MM.1S (cell line): ENCODE measurements around the gene KRT74.

Experiments
- EZH2 ChIP-seq: fragments of 300-600 bp; sonication (generic); optimal IDR thresholded peaks from 2 replicates; pipeline ENCODE3; 2017; ENCODE audit warnings: low read depth, mild to moderate bottlenecking, antibody characterized with exemption, low read length, mixed read lengths
- EZH2phosphoT487 ChIP-seq: fragments of 300-600 bp; sonication (generic); IDR thresholded peaks from 2 replicates; pipeline ENCODE4 v1.6.1; 2018; ENCODE audit warnings: antibody characterized with exemption, low read length
- TF ChIP-seq, protein P1 (sequence below): fragments of 300-600 bp; sonication (generic); IDR thresholded peaks from 2 replicates; pipeline ENCODE4 v1.5.1; 2016; ENCODE audit warnings: antibody characterized with exemption, low read length, mixed read lengths

DNA sequence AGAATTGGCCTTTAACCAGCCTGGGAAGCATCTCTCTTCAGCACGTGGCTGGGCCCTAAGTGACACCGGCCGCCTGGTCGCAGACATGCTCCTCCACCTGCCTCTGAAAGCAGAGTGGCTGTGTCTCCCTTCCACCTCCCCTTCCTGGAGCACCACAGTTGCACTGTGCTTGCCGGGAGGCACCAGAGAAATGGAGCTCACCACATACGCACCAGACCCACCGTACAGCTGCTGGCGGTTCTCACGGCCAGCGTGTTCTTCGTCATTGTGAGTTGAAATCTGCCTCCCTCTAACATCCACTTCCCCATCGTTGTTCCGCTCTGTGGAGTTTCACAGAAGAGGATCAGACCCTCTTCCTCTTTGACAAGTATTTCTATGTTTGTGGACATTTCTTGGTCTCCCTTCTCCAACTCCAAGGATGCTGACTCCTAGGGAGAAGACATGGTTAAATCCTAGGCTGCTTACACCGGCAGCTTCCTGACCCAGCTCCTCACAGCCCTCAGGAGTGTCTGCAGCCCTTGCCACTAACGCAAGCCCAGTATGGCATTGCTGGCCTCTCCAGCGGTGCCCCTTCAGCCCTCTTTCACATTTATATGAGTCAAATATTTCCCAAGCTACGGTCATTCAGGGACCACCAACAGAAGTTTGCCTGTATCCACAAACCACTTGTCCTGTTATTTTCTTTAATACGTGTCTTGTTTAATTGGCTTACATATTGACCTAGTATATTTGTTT, 41.9 kb downstream of the KRT74 start:
- TF ChIP-seq, protein P1, sequence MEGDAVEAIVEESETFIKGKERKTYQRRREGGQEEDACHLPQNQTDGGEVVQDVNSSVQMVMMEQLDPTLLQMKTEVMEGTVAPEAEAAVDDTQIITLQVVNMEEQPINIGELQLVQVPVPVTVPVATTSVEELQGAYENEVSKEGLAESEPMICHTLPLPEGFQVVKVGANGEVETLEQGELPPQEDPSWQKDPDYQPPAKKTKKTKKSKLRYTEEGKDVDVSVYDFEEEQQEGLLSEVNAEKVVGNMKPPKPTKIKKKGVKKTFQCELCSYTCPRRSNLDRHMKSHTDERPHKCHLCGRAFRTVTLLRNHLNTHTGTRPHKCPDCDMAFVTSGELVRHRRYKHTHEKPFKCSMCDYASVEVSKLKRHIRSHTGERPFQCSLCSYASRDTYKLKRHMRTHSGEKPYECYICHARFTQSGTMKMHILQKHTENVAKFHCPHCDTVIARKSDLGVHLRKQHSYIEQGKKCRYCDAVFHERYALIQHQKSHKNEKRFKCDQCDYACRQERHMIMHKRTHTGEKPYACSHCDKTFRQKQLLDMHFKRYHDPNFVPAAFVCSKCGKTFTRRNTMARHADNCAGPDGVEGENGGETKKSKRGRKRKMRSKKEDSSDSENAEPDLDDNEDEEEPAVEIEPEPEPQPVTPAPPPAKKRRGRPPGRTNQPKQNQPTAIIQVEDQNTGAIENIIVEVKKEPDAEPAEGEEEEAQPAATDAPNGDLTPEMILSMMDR, result no peak
- TF ChIP-seq EZH2 (no peak), EZH2phosphoT487 (no peak)
